Hepatocyte (in vitro differentiated cells): ENCODE measurements around the gene CCL4L2. TPM values are rescaled to one million over a fixed set of nuclear protein-coding genes. Genes with fewer than 3 reads are reported as not detected.
A peak's percentile ranks its signal among the peaks of the same experiment; 100 is the strongest.
"Not testable (repeated sequence)": the region's sequence is repeated elsewhere in the genome, so short reads cannot be mapped to it uniquely, and the experiment has no call there.

Experiments
- DNase-seq: peaks from one replicate; pipeline ENCODE4 v3.0.0-alpha.2; 2016; ENCODE audit warnings: low spot score
- H2AFZ ChIP-seq: fragments of 200-600 bp; sonication (generic); 2 replicates; pipeline ENCODE4 v1.6.0; 2016; ENCODE audit warnings: antibody characterized with exemption, mild to moderate bottlenecking
- H3K27ac ChIP-seq: fragments of 200-600 bp; sonication (generic); 2 replicates; pipeline ENCODE4 v1.5.1; 2016; ENCODE audit warnings: mild to moderate bottlenecking
- H3K27me3 ChIP-seq: fragments of 200-600 bp; sonication (generic); 2 replicates; pipeline ENCODE4 v1.6.1; 2016
- H3K36me3 ChIP-seq: fragments of 200-600 bp; sonication (generic); replicated peaks from 2 replicates; pipeline ENCODE4 v1.5.1; 2016; ENCODE audit warnings: low read depth; ENCODE audit not compliant: insufficient read depth
- H3K4me1 ChIP-seq: fragments of 200-600 bp; sonication (generic); 2 replicates; pipeline ENCODE4 v1.5.1; 2016; ENCODE audit warnings: mild to moderate bottlenecking, moderate library complexity; ENCODE audit not compliant: insufficient read depth
- H3K4me2 ChIP-seq: fragments of 200-600 bp; sonication (generic); 2 replicates; pipeline ENCODE4 v1.6.0; 2016
- H3K4me3 ChIP-seq: fragments of 200-600 bp; sonication (generic); 2 replicates; pipeline ENCODE4 v1.5.1; 2016; ENCODE audit warnings: mild to moderate bottlenecking
- H3K79me2 ChIP-seq: fragments of 200-600 bp; sonication (generic); 2 replicates; pipeline ENCODE4 v1.6.0; 2017; ENCODE audit warnings: mild to moderate bottlenecking
- H3K9me2 ChIP-seq: fragments of 200-600 bp; sonication (generic); replicated peaks from 2 replicates; pipeline ENCODE4 v1.6.0; 2017; ENCODE audit warnings: mild to moderate bottlenecking; ENCODE audit not compliant: insufficient read depth
- H3K9me3 ChIP-seq: fragments of 200-600 bp; sonication (generic); 2 replicates; pipeline ENCODE4 v1.5.1; 2016; ENCODE audit warnings: low read depth, mild to moderate bottlenecking
- H4K20me1 ChIP-seq: fragments of 200-600 bp; sonication (generic); 2 replicates; pipeline ENCODE4 v1.6.0; 2016; ENCODE audit warnings: mild to moderate bottlenecking; ENCODE audit not compliant: insufficient read depth, poor library complexity, severe bottlenecking
- EZH2 ChIP-seq: fragments of 200-600 bp; sonication (generic); IDR thresholded peaks from 2 replicates; pipeline ENCODE4 v1.6.1; 2016; ENCODE audit warnings: antibody characterized with exemption, mild to moderate bottlenecking, borderline replicate concordance
- EZH2phosphoT487 ChIP-seq: fragments of 200-600 bp; sonication (generic); IDR thresholded peaks from one replicate; pipeline ENCODE4 v1.6.1; 2018; ENCODE audit warnings: antibody characterized with exemption, mild to moderate bottlenecking, low read depth, moderate library complexity; ENCODE audit not compliant: unreplicated experiment, severe bottlenecking
- WGBS: methylation state at CpG from one replicate; pipeline ENCODE4 v1.1.6; 2016; ENCODE audit warnings: low lambda C conversion rate; ENCODE audit errors: missing lambda C conversion rate; 5-methylcytosine and 5-hydroxymethylcytosine counted together
- polyA plus RNA-seq: library from polyadenylated mRNA; unstranded; fragments of >200 nt; fragmentation: Nextera tagmentation; extraction: Ambion mirVana; gene quantifications from 2 replicates; pipeline ENCODE4 v1.2.1, GENCODE V29; 2016
- total RNA-seq: library from RNA; depleted of rRNA; stranded (reverse); fragments of >200 nt; gene quantifications from 2 replicates; pipeline ENCODE4 v1.2.3, GENCODE V29; 2014
- TF ChIP-seq, protein P1 (sequence below): fragments of 200-600 bp; sonication (generic); IDR thresholded peaks from 2 replicates; pipeline ENCODE4 v1.5.1; 2016; ENCODE audit warnings: antibody characterized with exemption, mild to moderate bottlenecking; ENCODE audit not compliant: poor library complexity

Gene CCL4L2
- total and polyA plus RNA-seq, 2 experiments from 2014 or later, result 12.8 to 78.8 TPM

DNA sequence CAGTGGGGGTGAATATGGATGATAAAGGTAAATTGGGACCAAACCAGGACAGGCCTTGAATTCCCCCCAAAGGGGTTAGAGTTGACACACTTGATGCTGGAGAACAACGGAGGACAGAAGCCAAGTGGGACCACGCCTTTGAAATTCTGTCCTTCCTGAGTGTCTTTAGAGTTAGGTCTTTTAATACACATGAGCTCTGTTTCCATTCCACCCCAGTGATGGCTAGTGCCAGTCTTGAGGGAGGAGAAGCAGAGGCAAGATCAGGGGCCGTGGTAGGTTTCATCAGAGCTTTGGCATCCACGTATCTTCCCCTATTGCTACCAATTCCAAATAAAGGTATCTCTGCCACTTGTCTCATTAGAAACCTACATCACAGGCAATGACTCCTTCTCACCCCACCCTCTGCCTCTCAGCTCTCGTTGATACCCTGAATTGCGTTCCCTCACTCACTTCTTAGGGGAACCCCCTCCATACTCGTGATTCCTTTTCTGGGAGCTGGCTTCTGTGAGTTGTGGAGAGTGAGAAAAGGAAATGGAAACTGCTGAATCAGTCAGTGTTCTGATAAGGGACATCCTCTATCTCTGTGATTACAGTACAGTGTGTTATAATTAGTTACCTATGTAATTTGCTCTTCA lies 11.9 kb upstream of the CCL4L2 start:
- peak; percentile 55 for DNase-seq
- TF ChIP-seq EZH2, result no peak
- TF ChIP-seq, protein P1, sequence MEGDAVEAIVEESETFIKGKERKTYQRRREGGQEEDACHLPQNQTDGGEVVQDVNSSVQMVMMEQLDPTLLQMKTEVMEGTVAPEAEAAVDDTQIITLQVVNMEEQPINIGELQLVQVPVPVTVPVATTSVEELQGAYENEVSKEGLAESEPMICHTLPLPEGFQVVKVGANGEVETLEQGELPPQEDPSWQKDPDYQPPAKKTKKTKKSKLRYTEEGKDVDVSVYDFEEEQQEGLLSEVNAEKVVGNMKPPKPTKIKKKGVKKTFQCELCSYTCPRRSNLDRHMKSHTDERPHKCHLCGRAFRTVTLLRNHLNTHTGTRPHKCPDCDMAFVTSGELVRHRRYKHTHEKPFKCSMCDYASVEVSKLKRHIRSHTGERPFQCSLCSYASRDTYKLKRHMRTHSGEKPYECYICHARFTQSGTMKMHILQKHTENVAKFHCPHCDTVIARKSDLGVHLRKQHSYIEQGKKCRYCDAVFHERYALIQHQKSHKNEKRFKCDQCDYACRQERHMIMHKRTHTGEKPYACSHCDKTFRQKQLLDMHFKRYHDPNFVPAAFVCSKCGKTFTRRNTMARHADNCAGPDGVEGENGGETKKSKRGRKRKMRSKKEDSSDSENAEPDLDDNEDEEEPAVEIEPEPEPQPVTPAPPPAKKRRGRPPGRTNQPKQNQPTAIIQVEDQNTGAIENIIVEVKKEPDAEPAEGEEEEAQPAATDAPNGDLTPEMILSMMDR, result no peak
- TF ChIP-seq EZH2phosphoT487, result no peak
- no peak overlapping the region for H3K4me3 ChIP-seq
- H3K4me2 ChIP-seq, result no peak overlapping the region
- H3K27me3 ChIP-seq, result peaks cover 2% of the 10 kb centered on the region
- no peaks in the 10 kb centered on the region for H3K36me3 ChIP-seq
- no peaks in the 10 kb centered on the region for H4K20me1 ChIP-seq
- no peaks in the 10 kb centered on the region for H3K4me1 ChIP-seq
- no peaks in the 10 kb centered on the region for H3K9me2 ChIP-seq
- H3K9me3 ChIP-seq, result no peaks in the 10 kb centered on the region
- H3K79me2 ChIP-seq, result no peaks in the 10 kb centered on the region
- H3K27ac ChIP-seq, result peak overlapping the region; percentile 47
- WGBS, result 82% methylated on average over 7 of the region's 7 CpGs
- no peak overlapping the region for H2AFZ ChIP-seq

DNA sequence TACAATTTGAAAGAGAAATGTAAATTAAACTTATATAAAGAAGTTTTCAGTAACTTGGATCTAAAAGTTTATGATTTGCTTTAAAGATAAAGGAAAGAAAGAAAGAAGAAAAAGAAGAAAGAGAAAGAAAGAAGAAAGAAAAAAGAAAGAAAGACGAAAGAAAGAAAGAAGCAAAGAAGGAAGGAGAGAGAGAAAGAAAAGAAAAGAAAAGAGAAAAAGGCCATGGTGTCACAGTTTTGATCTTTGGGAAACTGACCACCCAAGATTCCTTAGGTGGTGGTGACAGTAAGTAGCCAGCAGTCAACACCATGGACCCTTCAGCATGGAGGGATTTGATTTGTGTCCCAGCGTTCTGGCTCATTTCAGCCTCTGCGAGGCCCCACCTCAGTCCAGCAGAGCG lies 9.8 kb upstream of the CCL4L2 start:
- not testable (repeated sequence) for DNase-seq, H3K36me3 ChIP-seq, H4K20me1 ChIP-seq, H3K9me3 ChIP-seq, H3K79me2 ChIP-seq, H3K27me3 ChIP-seq, H3K27ac ChIP-seq, H3K4me1 ChIP-seq, H3K4me2 ChIP-seq, H2AFZ ChIP-seq, H3K9me2 ChIP-seq, H3K4me3 ChIP-seq
- WGBS, result 91% methylated on average over 4 of the region's 4 CpGs

DNA sequence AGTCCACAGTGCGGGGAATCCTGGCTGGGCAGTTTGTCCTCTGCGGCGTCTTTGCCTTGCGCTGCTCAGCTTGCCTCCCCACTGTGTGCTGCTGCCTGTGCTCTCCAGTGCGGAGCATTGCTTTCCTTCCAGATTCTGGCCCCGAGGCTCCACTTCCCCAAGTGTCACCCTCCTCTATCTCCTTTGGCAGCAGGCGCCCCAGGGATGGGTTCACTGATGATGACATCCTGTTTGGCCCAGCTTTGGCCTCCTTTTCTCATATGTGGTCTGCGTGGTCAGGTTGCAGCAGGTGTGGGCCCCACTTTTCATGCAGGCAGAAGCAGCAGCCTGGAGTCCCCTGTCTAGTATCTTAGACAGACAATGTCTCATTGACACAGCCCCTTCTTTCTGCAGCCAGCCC lies 9.4 kb upstream of the CCL4L2 start:
- not testable (repeated sequence) for H3K79me2 ChIP-seq, H3K36me3 ChIP-seq, H3K27me3 ChIP-seq, H4K20me1 ChIP-seq, H3K27ac ChIP-seq, DNase-seq, H2AFZ ChIP-seq, H3K9me2 ChIP-seq, H3K4me1 ChIP-seq, H3K4me2 ChIP-seq, H3K9me3 ChIP-seq, H3K4me3 ChIP-seq
- WGBS, result 93% methylated on average over 8 of the region's 8 CpGs

DNA sequence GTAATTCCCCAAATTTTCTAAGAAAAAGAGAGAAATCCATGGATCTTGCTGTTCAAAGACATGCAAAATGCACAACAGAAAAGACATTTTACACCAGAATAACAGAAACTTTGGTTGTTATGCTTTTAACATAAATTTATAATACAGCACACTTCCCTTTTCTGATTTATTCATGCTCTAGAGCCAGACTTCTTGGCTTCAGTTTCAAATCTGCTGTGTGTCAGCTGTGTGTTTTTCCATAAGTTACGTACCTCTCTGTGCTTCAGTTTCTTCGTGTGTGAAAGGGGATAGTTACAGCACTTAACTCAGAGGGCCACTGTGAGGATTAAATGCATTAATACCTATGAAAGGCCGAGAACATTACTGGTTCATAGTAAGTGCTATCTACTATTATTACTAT lies 7.5 kb upstream of the CCL4L2 start:
- H2AFZ ChIP-seq, result no peak overlapping the region
- no peaks in the 10 kb centered on the region for H4K20me1 ChIP-seq
- H3K4me1 ChIP-seq, result no peaks in the 10 kb centered on the region
- TF ChIP-seq EZH2 (no peak), EZH2phosphoT487 (no peak)
- TF ChIP-seq, protein P1, result no peak
- no peak overlapping the region for H3K4me2 ChIP-seq
- H3K27me3 ChIP-seq, result no peaks in the 10 kb centered on the region
- no peak overlapping the region for H3K27ac ChIP-seq
- H3K79me2 ChIP-seq, result no peaks in the 10 kb centered on the region
- 94% methylated on average over 3 of the region's 3 CpGs for WGBS
- H3K36me3 ChIP-seq, result no peaks in the 10 kb centered on the region
- H3K9me2 ChIP-seq, result no peaks in the 10 kb centered on the region
- DNase-seq, result no peak
- H3K9me3 ChIP-seq, result no peaks in the 10 kb centered on the region
- no peak overlapping the region for H3K4me3 ChIP-seq
